ENCODE measurements around the gene NKX6-2.

GRCh38 chr10:132802048-132802447 lies 16.1 kb upstream of the NKX6-2 start:
- TF ChIP-seq POLR2AphosphoS5 (IDR thresholded peaks at IDR 0.05) (no peak), POLR2A (IDR thresholded peaks at IDR 0.05) (no peak), CTCF (IDR thresholded peaks at IDR 0.05) (no peak)

Measured in suprapubic skin (tissue), 4 donors.